GM18861 (cell line): Measurements from ENCODE around the gene CABP7.

Experiments
- ATAC-seq: cut with Tn5 transposase; IDR thresholded peaks from one replicate; pipeline ENCODE4 v1.9.1; 2021; ENCODE audit not compliant: unreplicated experiment

CABP7 gene

DNA sequence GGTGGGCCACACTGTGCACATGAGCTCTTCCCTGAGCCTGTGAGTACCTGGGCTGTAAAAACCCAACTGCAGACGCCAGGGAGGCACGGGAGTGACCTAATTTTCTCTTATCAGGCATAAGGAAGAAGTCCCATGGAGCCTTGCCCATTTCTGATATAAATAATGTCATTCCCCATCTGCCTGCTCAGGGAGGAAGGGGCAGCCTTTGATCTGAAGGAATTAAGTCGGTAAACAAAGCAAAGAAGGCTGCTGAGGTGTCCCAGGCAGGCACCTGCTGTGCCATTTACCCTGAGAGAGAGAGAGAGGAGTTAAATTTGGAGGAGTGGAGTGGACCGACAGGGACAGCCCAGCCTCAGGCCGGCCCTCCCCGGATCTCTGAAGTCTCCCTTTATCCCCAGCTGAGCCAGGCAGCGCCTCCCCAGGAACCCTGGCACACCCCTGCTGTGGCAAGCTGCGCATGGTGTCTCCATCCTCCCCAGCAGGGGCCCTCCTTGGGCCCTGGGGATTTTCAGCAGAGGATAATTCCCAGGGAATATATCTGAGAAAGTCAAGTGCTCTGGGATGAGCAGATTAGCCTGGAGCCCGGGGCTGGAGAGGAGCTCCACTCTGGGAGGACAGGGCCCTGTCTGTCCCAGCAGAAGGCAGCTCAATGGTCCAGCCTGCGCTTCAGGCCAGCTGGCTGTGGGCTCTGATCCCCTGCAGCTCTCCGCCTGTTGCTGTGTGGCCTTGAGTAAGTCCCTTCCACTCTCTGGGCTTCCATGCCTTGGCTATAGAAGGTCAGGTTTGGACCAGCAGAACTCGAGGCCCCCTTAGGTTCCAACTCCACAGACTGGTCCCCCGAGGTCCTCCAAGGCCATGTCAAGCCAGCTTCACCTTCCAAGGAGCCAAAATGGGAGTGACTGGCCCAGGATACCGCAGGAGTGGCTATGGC is 17.5 kb upstream of the CABP7 start:
- no peak for ATAC-seq

- ATAC-seq, result no peak
These were observed 16.8 kb upstream of the CABP7 start for GRCh38 chr22:29702931-29703501.

DNA sequence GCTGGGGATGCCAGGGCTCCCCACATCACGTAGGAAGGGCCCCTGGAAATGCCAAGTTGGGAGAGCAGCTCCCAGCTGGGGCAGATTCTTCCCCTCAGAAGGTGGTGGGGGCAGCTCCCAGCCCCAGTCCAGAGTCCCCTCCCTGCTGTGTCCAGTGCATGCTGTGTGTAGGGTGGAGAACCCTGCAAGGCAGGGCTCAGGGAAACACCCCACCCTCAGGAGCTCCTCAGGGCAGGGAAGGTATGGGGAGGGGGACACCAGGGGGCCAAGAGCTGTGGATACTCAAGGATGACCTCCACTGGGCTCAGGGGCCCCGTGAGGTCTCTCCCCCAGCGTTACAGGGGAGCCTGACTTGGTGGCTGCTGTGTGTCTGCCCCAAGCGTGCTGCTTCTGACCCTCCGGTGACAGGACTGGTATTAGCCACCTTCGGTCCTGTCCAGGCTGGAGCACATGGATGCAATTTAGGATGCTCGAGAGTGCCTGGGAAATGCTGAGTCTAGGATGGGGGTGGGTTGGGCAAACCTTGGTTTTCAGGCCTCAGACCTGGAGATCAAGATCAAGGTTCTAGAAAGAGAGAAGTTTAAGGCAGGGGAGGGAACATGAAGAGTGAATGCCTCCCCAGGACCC is 16.1 kb upstream of the CABP7 start:
- no peak for ATAC-seq

DNA sequence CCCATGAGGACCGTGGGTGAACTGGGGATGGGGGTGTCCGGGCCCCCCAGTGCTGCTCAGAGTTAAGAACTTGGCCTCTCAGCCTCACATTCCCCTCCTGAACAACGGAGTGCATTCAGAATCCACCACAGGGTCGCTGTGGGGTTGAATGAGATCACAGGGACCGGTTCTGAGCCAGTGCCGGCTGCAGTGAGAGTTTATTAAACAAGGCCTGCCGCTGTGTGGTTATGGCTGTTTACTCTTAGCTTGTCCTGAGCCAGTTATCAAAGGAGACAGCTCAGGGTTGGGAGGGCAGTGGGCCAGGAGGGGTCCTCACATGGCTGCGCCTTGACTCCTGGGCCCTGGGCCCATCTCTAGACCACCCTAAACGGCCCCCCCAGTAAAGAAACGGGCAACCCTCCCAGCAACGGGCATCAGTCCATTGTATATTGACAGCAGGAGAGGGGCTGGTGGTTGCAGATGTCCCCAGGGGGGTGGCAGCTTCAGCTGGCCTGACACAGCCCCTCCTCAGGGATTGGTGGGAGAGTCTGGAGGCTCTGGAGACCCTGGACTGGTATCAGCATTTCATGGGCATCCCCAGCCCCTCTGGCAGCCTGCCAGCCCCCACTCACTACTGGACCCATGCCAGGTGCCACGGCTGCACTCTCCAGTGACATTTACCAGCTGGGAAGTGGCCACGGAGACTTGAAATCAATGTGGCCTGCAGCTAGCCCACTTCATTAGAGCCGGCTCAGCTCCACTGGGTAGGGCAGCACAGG is 15.1 kb upstream of the CABP7 start:
- no peak for ATAC-seq

GRCh38 chr22:29705651-29706050 is 14.2 kb upstream of the CABP7 start:
- ATAC-seq, result no peak

DNA sequence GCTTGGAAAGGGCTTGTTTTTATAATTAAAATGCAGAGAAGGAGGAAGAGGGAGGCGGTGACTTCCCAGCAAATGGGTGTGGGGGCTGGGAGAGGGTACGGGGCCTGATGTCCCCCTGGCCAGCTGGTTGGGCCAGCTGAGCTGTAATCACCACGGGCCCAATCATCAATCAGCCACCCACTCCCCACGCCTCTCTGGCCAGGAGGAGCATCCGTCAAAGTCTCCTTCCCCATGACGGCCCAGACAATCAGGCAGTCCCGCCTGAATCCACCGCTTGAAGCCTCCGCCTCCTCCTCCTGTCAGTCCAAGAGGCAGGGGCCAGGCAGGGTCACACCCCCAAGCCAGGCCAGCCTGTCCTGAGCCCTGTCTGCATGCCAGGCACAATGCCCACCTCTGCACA is 13.3 kb upstream of the CABP7 start:
- ATAC-seq, result no peak

DNA sequence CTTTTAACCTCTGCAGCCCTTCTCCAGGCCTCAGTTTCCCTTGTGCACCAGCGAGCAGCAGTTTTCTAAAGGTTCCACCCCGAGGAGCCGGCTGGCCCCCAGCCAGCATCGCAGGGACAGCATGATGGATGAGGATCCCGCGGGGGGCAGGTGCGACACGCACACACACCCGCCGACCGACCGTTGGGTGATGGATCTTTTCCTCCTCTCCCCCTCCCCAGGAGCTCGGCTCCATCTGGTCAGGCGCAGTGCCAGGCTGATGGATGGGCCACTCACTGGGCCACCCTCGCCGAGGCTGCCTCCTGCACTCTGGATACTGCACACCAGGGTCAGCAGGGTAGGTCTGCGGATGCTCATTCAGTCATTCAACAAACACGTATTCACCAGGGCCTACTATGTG is 12.8 kb upstream of the CABP7 start:
- no peak for ATAC-seq

DNA sequence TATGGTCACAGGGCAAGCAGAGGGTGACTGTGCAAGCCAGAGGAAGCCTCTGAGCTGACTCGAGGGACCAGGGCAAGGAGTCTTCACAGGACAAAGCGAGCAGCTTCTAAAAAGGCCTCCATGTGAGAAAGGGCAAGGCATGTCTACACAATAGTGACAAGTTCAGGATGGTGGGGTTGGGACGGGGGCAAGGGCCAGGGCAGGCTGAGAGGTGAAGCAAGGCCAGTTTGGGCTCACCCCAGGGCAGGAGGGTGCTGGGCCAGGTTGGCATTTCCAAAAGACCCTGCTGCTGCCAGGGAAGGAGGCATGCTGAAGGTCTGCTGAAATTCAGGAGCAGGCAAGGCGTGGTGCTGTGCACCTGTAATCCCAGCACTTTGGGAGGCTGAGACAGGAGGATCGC is 12.3 kb upstream of the CABP7 start:
- no peak for ATAC-seq

DNA sequence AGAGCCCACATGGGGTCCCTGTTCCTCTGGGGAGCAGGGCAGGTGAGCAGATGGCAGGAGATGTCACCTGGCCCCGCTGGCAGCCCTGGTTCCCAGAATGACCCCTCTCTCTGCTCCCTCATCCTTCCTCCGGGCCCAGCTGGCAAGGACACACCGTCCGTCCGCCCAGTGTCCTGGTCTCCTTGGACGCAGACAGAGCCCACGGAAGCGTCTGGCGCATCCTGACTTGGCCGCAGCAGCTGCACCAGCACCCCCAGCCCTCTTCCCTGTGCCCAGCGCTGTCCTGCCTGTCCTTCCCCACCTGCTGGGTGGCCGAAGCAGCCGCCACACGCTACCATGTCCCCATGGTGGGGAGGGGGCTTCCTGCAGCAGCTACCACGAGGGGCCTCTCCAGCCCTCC is 9.6 kb upstream of the CABP7 start:
- no peak for ATAC-seq

GRCh38 chr22:29710922-29711593 is 8.7 kb upstream of the CABP7 start:
- ATAC-seq, result no peak

DNA sequence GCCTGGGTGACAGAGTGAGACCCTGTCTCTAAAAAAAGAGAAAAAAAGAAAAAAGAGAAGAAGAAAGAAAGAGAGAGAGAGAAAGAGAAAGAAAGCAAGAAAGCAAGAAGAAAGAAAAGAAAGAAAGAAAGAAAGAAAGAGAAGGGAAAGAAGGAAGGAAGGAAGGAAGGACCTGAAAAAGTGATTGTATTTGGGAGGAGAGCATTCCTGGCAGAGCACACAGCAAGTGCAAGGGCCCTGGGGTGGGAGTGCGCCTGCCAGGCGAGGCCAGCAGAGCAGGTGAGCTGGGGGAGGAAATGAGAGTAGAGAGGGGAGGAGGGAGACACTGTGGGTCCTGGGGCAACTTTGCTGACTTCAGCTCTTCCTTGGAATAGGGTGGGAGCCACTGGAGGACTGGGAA is 7.7 kb upstream of the CABP7 start:
- no peak for ATAC-seq

DNA sequence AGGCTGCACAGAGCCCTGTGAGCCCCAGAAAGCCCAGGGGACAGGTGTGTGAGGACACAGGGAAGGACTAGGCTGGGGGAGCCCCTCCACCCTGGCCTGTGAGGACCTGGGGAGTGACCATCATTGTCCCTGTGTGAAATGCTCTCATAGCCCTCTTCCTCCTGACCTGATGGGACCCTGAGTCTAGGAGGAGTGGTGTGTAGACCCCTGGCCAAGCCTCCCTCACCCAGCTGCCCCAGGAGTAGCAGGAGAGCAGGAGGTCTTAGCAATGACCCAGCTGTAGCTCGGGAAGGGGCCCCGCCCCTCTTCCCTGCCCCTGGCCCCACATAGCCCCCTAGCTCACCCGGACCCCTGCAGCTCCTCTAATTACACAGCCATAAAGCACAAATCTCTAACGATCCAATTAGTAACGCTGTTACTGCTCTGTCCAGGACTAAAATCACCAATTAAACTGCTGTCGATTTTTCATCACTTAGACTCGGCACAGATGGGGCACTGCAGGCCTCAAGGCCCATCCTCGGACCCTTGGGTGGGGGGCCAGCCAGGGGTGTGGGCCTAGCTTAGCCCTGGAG is 6.6 kb upstream of the CABP7 start:
- ATAC-seq, result no peak

DNA sequence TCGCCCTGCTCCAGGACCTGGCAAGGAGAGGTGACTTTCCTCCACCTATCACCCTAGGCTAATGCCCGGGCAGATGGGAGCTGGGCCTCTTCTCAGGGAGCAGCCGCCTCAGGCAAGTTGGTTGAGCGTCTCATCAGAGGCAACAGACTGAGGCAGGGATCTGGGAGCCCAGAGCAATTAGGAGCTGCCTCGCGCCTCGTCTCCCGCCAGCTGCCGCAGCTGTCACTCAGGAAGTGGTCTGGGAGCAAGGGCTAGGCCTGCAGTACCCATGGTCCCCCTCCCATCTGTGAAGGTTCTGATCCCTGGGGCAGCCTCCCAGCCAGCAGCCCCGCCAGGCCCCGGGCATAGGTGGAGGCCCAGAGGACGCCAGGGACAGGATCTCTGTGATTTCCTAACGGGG is 4.6 kb upstream of the CABP7 start:
- no peak for ATAC-seq

DNA sequence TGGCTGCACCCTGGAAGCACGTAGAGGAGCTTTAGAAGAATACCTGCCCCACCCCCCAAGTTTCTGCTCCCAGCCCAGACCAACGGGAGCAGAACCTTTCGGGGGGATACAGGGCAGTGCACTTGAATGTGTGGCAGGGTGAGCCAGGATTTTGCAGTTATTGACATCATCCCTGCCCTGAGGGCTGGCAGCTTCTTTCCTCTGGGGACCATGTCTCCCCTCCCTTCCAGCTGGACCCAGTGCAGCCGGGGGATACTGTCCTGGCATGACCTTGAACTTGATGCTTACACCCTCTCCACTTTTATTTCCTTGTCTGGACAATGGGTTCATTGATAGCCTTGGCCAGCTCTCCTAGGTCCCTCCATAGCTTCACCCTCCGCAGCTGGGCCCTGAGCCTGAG is 4.1 kb upstream of the CABP7 start:
- no peak for ATAC-seq

DNA sequence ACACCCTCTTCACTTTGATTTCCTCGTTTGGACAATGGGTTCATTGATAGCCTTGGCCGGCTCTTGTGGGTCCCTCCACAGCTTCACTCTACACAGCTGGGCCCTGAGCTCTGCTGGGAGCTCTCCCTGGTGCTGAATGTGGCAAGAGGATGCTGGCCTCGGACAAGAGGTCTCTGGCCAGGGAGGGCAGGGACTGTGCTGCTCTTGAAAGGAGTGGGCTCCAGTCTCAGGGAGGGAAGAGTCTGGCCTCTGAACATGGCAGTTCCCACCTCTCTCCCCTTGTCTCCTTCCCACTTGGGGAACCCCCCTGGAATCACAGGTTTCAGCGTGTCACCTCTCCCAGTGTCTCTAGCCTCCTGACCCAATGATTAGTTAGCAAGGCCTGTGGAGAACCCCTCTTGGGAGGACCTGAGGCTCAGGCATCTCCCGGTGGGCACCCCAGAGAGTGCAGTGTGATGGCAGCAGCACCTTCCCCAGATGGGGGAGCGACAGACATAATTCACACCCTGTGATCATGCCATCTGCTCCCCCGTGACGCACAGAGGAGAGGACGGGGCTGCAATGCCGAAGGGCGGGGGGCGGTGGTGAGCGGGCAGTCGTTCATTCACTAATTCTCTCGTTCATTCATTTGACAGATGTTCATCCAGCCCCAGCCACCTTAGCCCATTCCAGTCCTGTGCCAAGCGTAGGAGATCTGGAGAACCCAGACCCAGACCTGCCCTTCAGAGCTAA is 2.8 kb upstream of the CABP7 start:
- no peak for ATAC-seq

- ATAC-seq, result no peak
These were observed 2.0 kb upstream of the CABP7 start for GRCh38 chr22:29717789-29718188.

GRCh38 chr22:29718949-29719898 is 579 bp upstream of the CABP7 start:
- no peak for ATAC-seq

GRCh38 chr22:29720811-29721323 is 1.1 kb downstream of the CABP7 start:
- ATAC-seq, result no peak

GRCh38 chr22:29722151-29722550 is 2.3 kb downstream of the CABP7 start:
- no peak for ATAC-seq
